ENCODE measurements around the gene PIP5K1A. TPM values are rescaled to one million over a fixed set of nuclear protein-coding genes. Genes with fewer than 3 reads are reported as not detected.
A peak's percentile ranks its signal among the peaks of the same experiment; 100 is the strongest.

Gene PIP5K1A, protein sequence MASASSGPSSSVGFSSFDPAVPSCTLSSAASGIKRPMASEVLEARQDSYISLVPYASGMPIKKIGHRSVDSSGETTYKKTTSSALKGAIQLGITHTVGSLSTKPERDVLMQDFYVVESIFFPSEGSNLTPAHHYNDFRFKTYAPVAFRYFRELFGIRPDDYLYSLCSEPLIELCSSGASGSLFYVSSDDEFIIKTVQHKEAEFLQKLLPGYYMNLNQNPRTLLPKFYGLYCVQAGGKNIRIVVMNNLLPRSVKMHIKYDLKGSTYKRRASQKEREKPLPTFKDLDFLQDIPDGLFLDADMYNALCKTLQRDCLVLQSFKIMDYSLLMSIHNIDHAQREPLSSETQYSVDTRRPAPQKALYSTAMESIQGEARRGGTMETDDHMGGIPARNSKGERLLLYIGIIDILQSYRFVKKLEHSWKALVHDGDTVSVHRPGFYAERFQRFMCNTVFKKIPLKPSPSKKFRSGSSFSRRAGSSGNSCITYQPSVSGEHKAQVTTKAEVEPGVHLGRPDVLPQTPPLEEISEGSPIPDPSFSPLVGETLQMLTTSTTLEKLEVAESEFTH
- total RNA-seq, result 10 to 100 TPM; 78.6 to 84.3 TPM

DNA sequence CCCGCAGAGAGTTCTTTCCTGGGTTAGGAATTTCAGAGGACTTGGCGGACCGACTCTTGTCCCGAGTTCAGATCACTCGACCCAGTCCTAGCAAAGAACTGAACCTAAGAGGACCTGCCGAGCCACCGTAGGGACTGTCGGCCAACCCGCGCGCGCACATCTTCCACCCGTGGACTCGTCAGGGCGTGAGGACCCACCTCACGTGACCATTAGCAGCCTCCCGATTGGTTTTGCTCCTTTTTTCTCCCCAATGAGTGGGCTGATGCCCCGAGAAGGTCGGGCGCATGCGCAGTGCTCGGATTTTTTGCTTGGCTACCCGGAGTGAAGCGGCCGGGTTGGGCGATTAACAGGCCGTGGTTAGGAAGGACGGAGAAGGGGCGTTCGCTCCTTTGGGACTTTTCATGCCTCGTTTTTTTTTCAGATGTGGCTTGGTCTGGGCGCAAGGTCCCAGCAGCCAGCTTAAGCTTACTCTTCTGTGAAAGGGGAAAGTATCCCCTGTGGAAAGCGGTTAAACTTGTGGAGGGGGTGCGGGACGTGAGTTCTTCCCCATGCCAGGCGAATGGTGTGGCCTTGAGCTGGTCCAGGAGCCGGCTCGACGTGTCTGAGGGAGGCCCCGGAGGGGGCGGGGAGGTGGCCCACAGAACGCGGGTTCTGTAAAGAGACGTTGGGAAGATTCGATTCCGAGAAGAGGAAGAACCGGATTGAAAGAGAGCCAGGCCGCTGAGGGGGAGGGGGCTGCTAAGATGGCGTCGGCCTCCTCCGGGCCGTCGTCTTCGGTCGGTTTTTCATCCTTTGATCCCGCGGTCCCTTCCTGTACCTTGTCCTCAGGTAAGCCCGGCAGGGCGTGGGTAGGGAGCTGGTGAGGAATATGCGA, at the start of gene PIP5K1A:
PIP5K1A (plus strand) TSS at position 299 of the 874 bp plus-strand sequence; CDS start at position 744, 445 bp downstream.
- H3K27me3 Mint-ChIP-seq, result no peaks in the 10 kb centered on the region
- DNase-seq, result peak; percentile 99
- no peaks in the 10 kb centered on the region for H3K9me3 Mint-ChIP-seq
- intact Hi-C loops (cut with micrococcal nuclease), result loop anchor here (1.0 to 5.0 kb wide), 10 partner anchors 8 to 259 kb away; partner anchors contain the start of genes CDC42SE1, LYSMD1, PI4KB and POGZ
- H3K4me3 Mint-ChIP-seq, result peak within 1 kb of the TSS; percentile 99
- peaks cover 17% of the 10 kb centered on the region for H3K36me3 Mint-ChIP-seq
- H3K27ac Mint-ChIP-seq, result peak within 1 kb of the TSS; percentile 96
- CTCF ChIA-PET, result interaction anchor here (0.8 to 1.7 kb wide), 4 partner anchors 9 to 142 kb away, joined by 3 to 10 read pairs (median 6); partner anchors contain the start of genes VPS72 and ZNF687
- POLR2A ChIA-PET, result interaction anchor here (0.6 to 1.8 kb wide), 9 partner anchors 8 to 115 kb away, joined by 3 to 11 read pairs (median 3); partner anchors contain the start of genes LYSMD1, PSMD4, SCNM1 and VPS72
- peaks cover 37% of the 10 kb centered on the region for H3K4me1 Mint-ChIP-seq (ENCODE audit: low read depth)

DNA sequence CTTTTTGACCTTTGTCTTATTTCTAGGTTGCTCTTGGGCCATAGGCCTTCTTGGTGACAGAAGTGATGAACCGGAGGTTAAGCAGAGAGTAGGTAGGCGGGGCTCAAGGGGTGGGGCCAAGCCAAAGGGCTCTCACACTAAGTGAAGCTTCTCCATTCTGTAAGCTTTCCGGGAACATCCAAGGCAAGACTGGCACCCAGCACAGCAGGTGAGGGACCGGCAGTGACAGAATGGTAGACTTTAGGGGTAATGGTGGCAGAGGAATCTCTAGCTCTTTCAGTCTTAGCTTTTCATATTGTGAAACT, 41.9 kb upstream of the PIP5K1A start, which contains the start of gene TNFAIP8L2:
TNFAIP8L2 (plus strand) TSS at position 135 of the 305 bp plus-strand sequence. CDS start 2,049 bp downstream, outside the sequence.
- H3K27ac Mint-ChIP-seq, result peak within 1 kb of the TSS; percentile 97
- H3K36me3 Mint-ChIP-seq, result peaks cover 31% of the 10 kb centered on the region
- H3K4me3 Mint-ChIP-seq, result peak within 1 kb of the TSS; percentile 97
- ChIA-PET CTCF (interaction anchor here (0.6 to 9.8 kb wide), 30 partner anchors 8 to 192 kb away, joined by 3 to 298 read pairs (median 5); partner anchors contain the start of genes C1orf56, CDC42SE1, GABPB2 and MINDY1), POLR2A (interaction anchor here (0.7 to 2.5 kb wide), 12 partner anchors 9 to 793 kb away, joined by 3 to 18 read pairs (median 4); partner anchors contain the start of genes CDC42SE1, LYSMD1, PSMD4 and RPRD2)
- DNase-seq, result peak; percentile 91
- peaks cover 38% of the 10 kb centered on the region for H3K4me1 Mint-ChIP-seq (ENCODE audit: low read depth)
- intact Hi-C loops (cut with micrococcal nuclease), result loop anchor here (1.0 to 5.0 kb wide), 8 partner anchors 41 to 596 kb away; partner anchors contain the start of genes CDC42SE1, PIP5K1A and PRUNE1
- no peaks in the 10 kb centered on the region for H3K27me3 Mint-ChIP-seq
- no peaks in the 10 kb centered on the region for H3K9me3 Mint-ChIP-seq

DNA sequence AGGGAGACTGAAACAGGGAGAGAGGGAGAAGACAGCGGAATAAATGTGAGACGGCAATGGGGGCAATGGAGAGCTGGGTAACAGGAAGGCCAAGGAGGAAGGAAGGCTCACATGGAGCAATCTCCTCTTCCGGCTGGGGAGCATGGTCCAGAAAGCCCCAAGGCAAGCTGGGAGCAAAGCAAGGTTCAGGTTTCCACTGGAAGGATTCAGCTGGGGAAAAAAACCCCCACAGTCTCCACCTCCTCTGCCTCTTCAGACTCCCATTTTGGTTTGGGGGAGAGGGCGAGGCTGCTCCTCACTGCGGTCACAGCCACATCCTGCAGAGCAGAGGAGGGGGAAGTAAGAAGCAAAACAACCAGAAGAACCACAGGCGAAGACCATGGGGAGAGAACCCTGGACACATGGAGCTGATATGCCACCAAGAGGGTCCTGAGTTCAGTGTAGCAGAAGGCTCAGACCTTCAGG, 41.3 kb upstream of the PIP5K1A start:
- no peaks in the 10 kb centered on the region for H3K27me3 Mint-ChIP-seq
- peak; percentile 86 for DNase-seq
- peaks cover 35% of the 10 kb centered on the region for H3K36me3 Mint-ChIP-seq
- intact Hi-C loops (cut with micrococcal nuclease), result loop anchor here (1.0 to 5.0 kb wide), 6 partner anchors 8 to 596 kb away; partner anchors contain the start of genes CDC42SE1, LYSMD1, PIP5K1A and PRUNE1
- POLR2A ChIA-PET, result interaction anchor here (0.6 to 2.5 kb wide), 14 partner anchors 9 to 793 kb away, joined by 3 to 18 read pairs (median 4); partner anchors contain the start of genes C1orf56, CDC42SE1, LYSMD1 and PSMD4
- peak overlapping the region; percentile 97 for H3K27ac Mint-ChIP-seq
- peak overlapping the region; percentile 97 for H3K4me3 Mint-ChIP-seq
- no peaks in the 10 kb centered on the region for H3K9me3 Mint-ChIP-seq
- CTCF ChIA-PET, result interaction anchor here (0.6 to 9.8 kb wide), 32 partner anchors 8 to 192 kb away, joined by 3 to 298 read pairs (median 5); partner anchors contain the start of genes C1orf56, CDC42SE1, GABPB2 and MINDY1
- peaks cover 44% of the 10 kb centered on the region for H3K4me1 Mint-ChIP-seq (ENCODE audit: low read depth)

DNA sequence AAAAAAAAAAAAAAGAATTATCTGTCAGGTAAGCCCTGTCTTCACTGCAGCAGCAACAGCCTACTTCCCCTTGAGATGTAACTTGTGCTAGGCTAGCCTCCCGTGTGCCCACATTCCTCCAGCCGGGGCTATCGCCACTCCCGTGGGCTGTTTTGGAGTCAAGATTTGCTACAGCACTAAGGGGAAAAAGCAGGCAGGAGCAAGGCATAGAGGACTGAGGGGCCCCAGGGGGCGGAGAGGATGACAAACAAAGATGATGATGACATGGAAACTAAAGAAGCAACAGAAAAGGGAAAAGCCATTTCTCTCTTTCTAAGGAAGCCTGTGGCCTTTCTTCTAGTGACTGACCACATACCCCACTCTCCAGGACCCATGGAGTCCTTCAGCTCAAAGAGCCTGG, 40.0 kb upstream of the PIP5K1A start:
- Mint-ChIP-seq H3K9me3 (no peaks in the 10 kb centered on the region), H3K27ac (peak overlapping the region; percentile 97), H3K4me3 (peak overlapping the region; percentile 97), H3K36me3 (peaks cover 35% of the 10 kb centered on the region), H3K4me1 (ENCODE audit: low read depth) (peaks cover 48% of the 10 kb centered on the region), H3K27me3 (no peaks in the 10 kb centered on the region)
- intact Hi-C loops (cut with micrococcal nuclease), result loop anchor here (5.0 kb wide), 2 partner anchors 39 to 546 kb away; partner anchors contain the start of gene PIP5K1A
- ChIA-PET POLR2A (interaction anchor here (0.6 to 2.5 kb wide), 6 partner anchors 26 to 596 kb away, joined by 4 to 10 read pairs (median 5); partner anchors contain the start of genes C1orf56, PSMD4 and VPS72), CTCF (interaction anchor here (1.3 to 9.8 kb wide), 6 partner anchors 22 to 152 kb away, joined by 3 to 298 read pairs (median 5); partner anchors contain the start of gene MINDY1)
- DNase-seq, result peak; percentile 84

DNA sequence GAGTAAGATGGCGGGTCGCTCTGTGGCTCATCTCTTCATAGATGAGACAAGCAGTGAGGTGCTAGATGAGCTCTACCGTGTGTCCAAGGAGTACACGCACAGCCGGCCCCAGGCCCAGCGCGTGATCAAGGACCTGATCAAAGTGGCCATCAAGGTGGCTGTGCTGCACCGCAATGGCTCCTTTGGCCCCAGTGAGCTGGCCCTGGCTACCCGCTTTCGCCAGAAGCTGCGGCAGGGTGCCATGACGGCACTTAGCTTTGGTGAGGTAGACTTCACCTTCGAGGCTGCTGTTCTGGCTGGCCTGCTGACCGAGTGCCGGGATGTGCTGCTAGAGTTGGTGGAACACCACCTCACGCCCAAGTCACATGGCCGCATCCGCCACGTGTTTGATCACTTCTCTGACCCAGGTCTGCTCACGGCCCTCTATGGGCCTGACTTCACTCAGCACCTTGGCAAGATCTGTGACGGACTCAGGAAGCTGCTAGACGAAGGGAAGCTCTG, 39.6 kb upstream of the PIP5K1A start:
- H3K27ac Mint-ChIP-seq, result peak overlapping the region; percentile 97
- peaks cover 48% of the 10 kb centered on the region for H3K4me1 Mint-ChIP-seq (ENCODE audit: low read depth)
- peaks cover 35% of the 10 kb centered on the region for H3K36me3 Mint-ChIP-seq
- no peaks in the 10 kb centered on the region for H3K9me3 Mint-ChIP-seq
- peak overlapping the region; percentile 97 for H3K4me3 Mint-ChIP-seq
- no peaks in the 10 kb centered on the region for H3K27me3 Mint-ChIP-seq
- ChIA-PET POLR2A (interaction anchor here (1.0 to 2.5 kb wide), 5 partner anchors 13 to 597 kb away, joined by 3 to 10 read pairs (median 5); partner anchors contain the start of genes PSMD4 and VPS72), CTCF (interaction anchor here (0.5 to 9.8 kb wide), 5 partner anchors 28 to 1086 kb away, joined by 3 to 298 read pairs (median 4); no protein-coding TSS in a partner anchor)
- DNase-seq, result peak; percentile 51
- intact Hi-C loops (cut with micrococcal nuclease), result loop anchor here (5.0 kb wide), 2 partner anchors 38 to 546 kb away; partner anchors contain the start of gene PIP5K1A

DNA sequence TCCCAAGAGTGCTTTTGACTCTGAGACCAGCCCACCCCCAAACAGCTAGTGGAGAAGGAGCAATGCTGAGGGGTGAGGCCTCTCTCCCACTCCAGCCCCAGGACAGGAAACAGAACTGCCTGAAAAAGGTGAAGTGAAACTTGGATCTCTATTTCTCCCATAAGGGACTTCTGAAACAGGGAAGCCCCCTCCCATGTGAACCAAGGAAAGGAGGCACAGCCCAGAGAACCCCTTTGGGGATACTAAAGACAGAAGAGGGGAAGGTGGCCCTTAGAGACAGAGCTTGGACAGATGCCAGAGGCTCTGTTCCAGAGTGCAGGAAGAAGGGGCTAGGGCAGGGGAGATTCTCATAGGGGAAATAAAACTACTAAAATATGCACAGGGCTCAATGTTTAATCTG, 39.0 kb upstream of the PIP5K1A start:
- DNase-seq, result no peak
- peaks cover 35% of the 10 kb centered on the region for H3K36me3 Mint-ChIP-seq
- POLR2A ChIA-PET, result interaction anchor here (1.0 to 1.6 kb wide), 4 partner anchors 12 to 597 kb away, joined by 3 to 8 read pairs (median 4); partner anchors contain the start of genes PSMD4 and VPS72
- no peaks in the 10 kb centered on the region for H3K27me3 Mint-ChIP-seq
- no peaks in the 10 kb centered on the region for H3K9me3 Mint-ChIP-seq
- H3K4me3 Mint-ChIP-seq, result peak overlapping the region; percentile 16
- CTCF ChIA-PET, result interaction anchor here (0.5 to 9.8 kb wide), 5 partner anchors 28 to 1086 kb away, joined by 3 to 298 read pairs (median 4); no protein-coding TSS in a partner anchor
- peaks cover 52% of the 10 kb centered on the region for H3K4me1 Mint-ChIP-seq (ENCODE audit: low read depth)
- intact Hi-C loops (cut with micrococcal nuclease), result loop anchor here (5.0 kb wide), 2 partner anchors 38 to 547 kb away; partner anchors contain the start of gene PIP5K1A
- peak overlapping the region; percentile 97 for H3K27ac Mint-ChIP-seq

DNA sequence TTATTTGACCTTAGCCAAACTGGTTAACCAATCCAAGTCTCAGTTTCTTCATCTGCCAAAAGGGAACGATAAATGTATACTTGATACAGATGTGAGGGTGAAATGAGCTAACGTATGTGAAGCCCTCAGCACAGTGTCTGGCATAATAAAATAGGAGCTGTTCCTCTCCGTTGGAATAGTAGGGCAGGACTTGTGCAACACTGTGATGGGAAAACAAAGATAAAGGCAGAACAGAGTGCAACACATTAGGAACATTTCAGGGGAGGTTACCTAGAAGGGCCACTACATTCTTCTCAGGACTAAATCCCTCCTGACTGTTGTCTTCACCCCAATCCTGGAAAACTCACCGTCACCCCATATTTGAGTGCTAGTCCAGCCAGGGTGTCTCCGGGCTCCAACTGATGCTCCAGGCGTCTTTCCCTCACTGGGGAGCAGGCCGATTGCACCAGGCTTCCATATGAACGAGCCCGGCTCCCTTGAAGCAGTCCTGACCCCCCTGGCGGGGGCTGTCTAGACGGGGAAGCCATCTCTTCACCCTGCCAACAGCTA, 33.5 kb upstream of the PIP5K1A start:
- intact Hi-C loops (cut with micrococcal nuclease), result loop anchor here (1.0 to 2.0 kb wide), 4 partner anchors 8 to 94 kb away; partner anchors contain the start of genes GABPB2, PIP5K1A and PSMD4
- no peak for DNase-seq
- peaks cover 2% of the 10 kb centered on the region for H3K27me3 Mint-ChIP-seq
- peaks cover 36% of the 10 kb centered on the region for H3K36me3 Mint-ChIP-seq
- no peaks in the 10 kb centered on the region for H3K9me3 Mint-ChIP-seq
- H3K27ac Mint-ChIP-seq, result peak overlapping the region; percentile 10
- CTCF ChIA-PET, result interaction anchor here (0.8 to 1.4 kb wide), 3 partner anchors 8 to 62 kb away, joined by 4 read pairs; partner anchors contain the start of gene TNFAIP8L2
- peak overlapping the region; percentile 92 for H3K4me3 Mint-ChIP-seq
- H3K4me1 Mint-ChIP-seq (ENCODE audit: low read depth), result peaks cover 57% of the 10 kb centered on the region
- POLR2A ChIA-PET, result interaction anchor here (3.4 kb wide), 1 partner anchor 8 kb away, joined by 18 read pairs; the partner anchor contains the start of gene TNFAIP8L2

DNA sequence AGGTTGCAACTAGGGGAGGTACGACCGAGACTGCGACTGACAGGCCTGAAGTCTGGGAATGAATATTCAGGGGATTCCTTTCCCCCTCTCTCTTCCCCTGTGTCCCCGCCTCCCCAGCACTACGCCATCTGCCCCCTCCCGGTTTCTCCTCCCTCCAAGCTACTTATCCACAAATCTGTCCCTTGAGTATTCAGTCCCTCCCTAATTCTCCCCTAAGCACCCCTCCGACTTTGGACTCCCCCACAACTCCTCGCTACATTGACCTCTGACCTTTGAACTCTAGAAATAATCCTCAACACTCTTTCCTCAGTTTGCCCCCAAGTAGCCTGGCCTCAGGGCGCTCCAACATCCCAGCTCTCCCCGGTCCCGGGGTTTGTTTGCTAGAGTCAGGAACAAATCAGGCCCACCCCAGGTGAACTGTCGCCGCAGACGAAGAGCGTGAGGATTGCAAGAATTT, 33.0 kb upstream of the PIP5K1A start:
- peaks cover 2% of the 10 kb centered on the region for H3K27me3 Mint-ChIP-seq
- H3K4me1 Mint-ChIP-seq (ENCODE audit: low read depth), result peaks cover 53% of the 10 kb centered on the region
- intact Hi-C loops (cut with micrococcal nuclease), result loop anchor here (1.0 to 2.0 kb wide), 4 partner anchors 8 to 95 kb away; partner anchors contain the start of genes GABPB2, PIP5K1A and PSMD4
- H3K4me3 Mint-ChIP-seq, result peak overlapping the region; percentile 92
- ChIA-PET POLR2A (interaction anchor here (3.4 kb wide), 1 partner anchor 8 kb away, joined by 18 read pairs; the partner anchor contains the start of gene TNFAIP8L2), CTCF (interaction anchor here (0.8 to 1.4 kb wide), 5 partner anchors 8 to 94 kb away, joined by 3 to 4 read pairs (median 4); partner anchors contain the start of genes GABPB2 and TNFAIP8L2)
- peak; percentile 26 for DNase-seq
- H3K27ac Mint-ChIP-seq, result peak overlapping the region; percentile 92
- H3K9me3 Mint-ChIP-seq, result no peaks in the 10 kb centered on the region
- peaks cover 35% of the 10 kb centered on the region for H3K36me3 Mint-ChIP-seq

DNA sequence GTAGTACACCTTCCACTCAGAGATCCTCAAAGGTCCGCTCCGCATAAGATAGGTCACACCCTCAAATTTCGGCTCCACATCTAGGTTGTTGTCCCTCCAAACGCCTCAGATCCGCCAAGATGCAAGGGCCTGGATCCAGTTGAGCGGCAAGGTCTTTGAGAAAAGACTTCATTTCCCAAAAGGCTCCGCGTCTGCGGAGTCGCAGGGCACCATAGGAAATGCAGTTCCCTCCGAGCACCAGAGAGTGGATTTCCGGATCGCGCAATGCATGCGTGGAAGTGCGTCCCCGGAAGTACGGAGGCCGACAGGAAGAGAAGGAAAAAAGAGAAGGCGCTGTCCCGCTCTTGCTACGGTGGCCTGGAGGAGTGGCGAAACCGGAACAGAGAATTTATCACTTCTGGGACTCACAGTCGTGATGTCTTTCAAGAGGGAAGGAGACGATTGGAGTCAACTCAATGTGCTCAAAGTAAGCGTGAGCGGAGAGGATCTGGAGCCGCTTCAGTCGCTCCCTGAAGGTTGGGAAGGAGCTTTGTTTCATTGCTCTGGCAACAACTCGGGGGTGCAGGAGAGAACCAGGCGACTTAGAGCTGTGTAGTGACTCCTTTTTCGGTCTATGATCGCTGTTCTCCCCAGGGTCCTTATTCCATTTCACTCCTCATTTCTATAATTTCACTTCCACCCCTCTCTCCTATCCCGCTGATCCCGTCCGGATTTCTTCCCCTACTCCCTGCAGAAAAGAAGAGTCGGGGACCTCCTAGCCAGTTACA, 32.4 kb upstream of the PIP5K1A start, which contains the start of the genes LYSMD1 and SCNM1:
LYSMD1 (minus strand) TSS at position 165 of the 767 bp plus-strand sequence. CDS start 644 bp downstream, outside the sequence.
SCNM1 (plus strand) TSS at position 407 of the 767 bp plus-strand sequence; CDS start at position 416, 9 bp downstream.
- intact Hi-C loops (cut with micrococcal nuclease), result loop anchor here (1.0 to 2.0 kb wide), 6 partner anchors 9 to 115 kb away; partner anchors contain the start of genes GABPB2, PIP5K1A, PSMD4 and VPS72
- Mint-ChIP-seq H3K27me3 (peaks cover 2% of the 10 kb centered on the region), H3K9me3 (no peaks in the 10 kb centered on the region), H3K4me1 (ENCODE audit: low read depth) (peaks cover 49% of the 10 kb centered on the region), H3K4me3 (peak within 1 kb of the TSS; percentile 92), H3K36me3 (peaks cover 32% of the 10 kb centered on the region), H3K27ac (peak within 1 kb of the TSS; percentile 92)
- DNase-seq, result peak; percentile 99
- POLR2A ChIA-PET, result interaction anchor here (0.6 to 3.4 kb wide), 6 partner anchors 9 to 70 kb away, joined by 3 to 18 read pairs (median 6); partner anchors contain the start of genes TNFAIP8L2 and VPS72
- CTCF ChIA-PET, result interaction anchor here (1.1 to 1.4 kb wide), 5 partner anchors 9 to 95 kb away, joined by 3 to 4 read pairs (median 4); partner anchors contain the start of genes GABPB2 and TNFAIP8L2

Measured in activated CD4-positive, alpha-beta memory T cell treated with anti-CD3 and anti-CD28 coated beads for 36 hours (primary cell).